ENCODE data around the gene ALDOB.

ALDOB gene

GRCh38 chr9:101455656-101456240, 20.2 kb upstream of the ALDOB start:
- no peak for DNase-seq (ENCODE audit: low spot score)

- DNase-seq (ENCODE audit: low spot score): no peak
These were observed 18.4 kb upstream of the ALDOB start for GRCh38 chr9:101453776-101454570.

- no peak for DNase-seq (ENCODE audit: low spot score)
These were observed 15.9 kb upstream of the ALDOB start for GRCh38 chr9:101451498-101451897.

GRCh38 chr9:101450931-101451330, 15.4 kb upstream of the ALDOB start:
- no peak for DNase-seq (ENCODE audit: low spot score)

GRCh38 chr9:101449071-101449721, 13.6 kb upstream of the ALDOB start:
- peak; percentile 27 for DNase-seq (ENCODE audit: low spot score)

- DNase-seq (ENCODE audit: low spot score): no peak
These were observed 13.1 kb upstream of the ALDOB start for GRCh38 chr9:101448680-101449070.

GRCh38 chr9:101446732-101447131, 11.2 kb upstream of the ALDOB start:
- DNase-seq (ENCODE audit: low spot score): no peak

GRCh38 chr9:101445353-101446029, 9.9 kb upstream of the ALDOB start:
- no peak for DNase-seq (ENCODE audit: low spot score)

GRCh38 chr9:101443364-101443771, 7.8 kb upstream of the ALDOB start:
- DNase-seq (ENCODE audit: low spot score): no peak

- no peak for DNase-seq (ENCODE audit: low spot score)
These were observed 7.2 kb upstream of the ALDOB start for GRCh38 chr9:101442736-101443135.

- no peak for DNase-seq (ENCODE audit: low spot score)
These were observed 6.7 kb upstream of the ALDOB start for GRCh38 chr9:101442318-101442717.

GRCh38 chr9:101440714-101441230, 5.2 kb upstream of the ALDOB start:
- DNase-seq (ENCODE audit: low spot score): no peak

- no peak for DNase-seq (ENCODE audit: low spot score)
These were observed 2.9 kb upstream of the ALDOB start for GRCh38 chr9:101438523-101438922.

- no peak for DNase-seq (ENCODE audit: low spot score)
These were observed 2.2 kb upstream of the ALDOB start for GRCh38 chr9:101437806-101438232.

GRCh38 chr9:101434998-101435397, 576 bp downstream of the ALDOB start:
- no peak for DNase-seq (ENCODE audit: low spot score)

GRCh38 chr9:101433229-101433628, 2.3 kb downstream of the ALDOB start:
- DNase-seq (ENCODE audit: low spot score): no peak

- DNase-seq (ENCODE audit: low spot score): no peak
These were observed 2.8 kb downstream of the ALDOB start for GRCh38 chr9:101432740-101433139.

GRCh38 chr9:101432171-101432570, 3.4 kb downstream of the ALDOB start:
- no peak for DNase-seq (ENCODE audit: low spot score)

GRCh38 chr9:101429736-101430135, 5.8 kb downstream of the ALDOB start:
- DNase-seq (ENCODE audit: low spot score): no peak

GRCh38 chr9:101428909-101429308, 6.7 kb downstream of the ALDOB start:
- no peak for DNase-seq (ENCODE audit: low spot score)

- no peak for DNase-seq (ENCODE audit: low spot score)
These were observed 7.5 kb downstream of the ALDOB start for GRCh38 chr9:101427957-101428655.

- no peak for DNase-seq (ENCODE audit: low spot score)
These were observed 8.2 kb downstream of the ALDOB start for GRCh38 chr9:101427358-101427757.

All from CD4-positive, alpha-beta T cell treated with Interleukin-2 at 100 ng/mL for 4 hours (primary cell).